ENCODE measurements around the gene CRACDL. TPM values are rescaled to one million over a fixed set of nuclear protein-coding genes. Genes with fewer than 3 reads are reported as not detected.

CRACDL gene
- total and polyA plus RNA-seq, 2 of the 13 experiments (the other 11 are each of a cell fraction or from before 2014, with no cell fraction given) = 0.15 to 0.26 TPM

GRCh38 chr2:98793897-98794830 lies 141.9 kb downstream of the CRACDL start:
- DNase-seq (ENCODE audit: low spot score) (no peak), ATAC-seq (no peak), FAIRE-seq (peak; percentile 26)
- TF ChIP-seq HNRNPK (IDR thresholded peaks at IDR 0.05; ENCODE audit: low read depth, low read length, poor library complexity, severe bottlenecking) (no peak), BRD4 (CRISPR knock-in tag; IDR thresholded peaks at IDR 0.05) (no peak), ZKSCAN8 (CRISPR knock-in tag; IDR thresholded peaks at IDR 0.05; ENCODE audit: borderline replicate concordance) (no peak), CREB1 (IDR thresholded peaks at IDR 0.05) (no peak), CREB1 (CRISPR knock-in tag; IDR thresholded peaks at IDR 0.05) (0 out of 2 replicates have a peak, but pooled peaks have one; percentile 8)
- Histone ChIP-seq H3K9ac (ENCODE audit: insufficient read depth, low read depth, low read length) (no peak overlapping the region), H3K36me3 (replicated peaks in 1 of 2; ENCODE audit: control insufficient read depth in 1 of 2, insufficient read depth in 2 of 2, low read length in 2 of 2) (no peaks in the 10 kb centered on the region), H3K27me3 (ENCODE audit: control insufficient read depth in 1 of 2, insufficient read depth in 2 of 2, low read length in 2 of 2) (no peaks in the 10 kb centered on the region), H4K20me1 (ENCODE audit: insufficient read depth, low read length) (no peaks in the 10 kb centered on the region), H3K4me3 (replicated peaks in 1 of 3; ENCODE audit: insufficient read depth in 1 of 3, low read depth in 2 of 3, low read length in 3 of 3) (no peak overlapping the region), H3K79me2 (ENCODE audit: insufficient read depth, low read length) (no peaks in the 10 kb centered on the region), H3K4me2 (ENCODE audit: low read depth, low read length) (no peak overlapping the region), H2AFZ (ENCODE audit: low read length) (peak overlapping the region; percentile 59), H3K27ac (ENCODE audit: extremely low read length, insufficient read depth, low read length) (peak overlapping the region; percentile 37), H3K9me3 (ENCODE audit: low read length) (no peaks in the 10 kb centered on the region), H3K4me1 (ENCODE audit: insufficient read depth, low read length) (peaks cover 68% of the 10 kb centered on the region)
- in situ Hi-C loops (cut with HindIII; ENCODE audit: extremely low pct_ligation_motif_present, low pct_unique_long_range_greater_than_20kb) (no loop called here), intact Hi-C loops (cut with micrococcal nuclease; ENCODE audit: unreplicated experiment) (loop anchor here (2.0 kb wide), 1 partner anchor 25 kb away; no protein-coding TSS in a partner anchor)
- POLR2A ChIA-PET = interaction anchor here (0.6 to 5.0 kb wide), 3 partner anchors 12 to 62 kb away, joined by 3 to 87 read pairs (median 84); partner anchors contain the start of gene MGAT4A
- CTCF ChIA-PET (ENCODE audit: low intra/inter-chr PET ratio, low total read pairs) = no interaction called here
- BruUV-seq (replicated peaks) = no TSS peak
- 97% methylated on average over 11 of the region's 11 CpGs for WGBS (ENCODE audit: low lambda C conversion rate)

- no TSS peak for BruUV-seq (replicated peaks)
- Histone ChIP-seq H3K36me3 (replicated peaks in 1 of 2; ENCODE audit: control insufficient read depth in 1 of 2, insufficient read depth in 2 of 2, low read length in 2 of 2) (no peaks in the 10 kb centered on the region), H3K27me3 (ENCODE audit: control insufficient read depth in 1 of 2, insufficient read depth in 2 of 2, low read length in 2 of 2) (no peaks in the 10 kb centered on the region), H3K9ac (ENCODE audit: insufficient read depth, low read depth, low read length) (no peak overlapping the region), H4K20me1 (ENCODE audit: insufficient read depth, low read length) (no peaks in the 10 kb centered on the region), H2AFZ (ENCODE audit: low read length) (no peak overlapping the region), H3K4me1 (ENCODE audit: insufficient read depth, low read length) (peaks cover 62% of the 10 kb centered on the region), H3K79me2 (ENCODE audit: insufficient read depth, low read length) (no peaks in the 10 kb centered on the region), H3K4me2 (ENCODE audit: low read depth, low read length) (no peak overlapping the region), H3K4me3 (replicated peaks in 1 of 3; ENCODE audit: insufficient read depth in 1 of 3, low read depth in 2 of 3, low read length in 3 of 3) (no peak overlapping the region), H3K9me3 (ENCODE audit: low read length) (no peaks in the 10 kb centered on the region), H3K27ac (ENCODE audit: extremely low read length, insufficient read depth, low read length) (no peak overlapping the region)
- no peak for ATAC-seq
- POLR2A ChIA-PET = interaction anchor here (0.6 to 5.0 kb wide), 2 partner anchors 13 to 16 kb away, joined by 3 to 87 read pairs; no protein-coding TSS in a partner anchor
- in situ Hi-C loops (cut with HindIII; ENCODE audit: extremely low pct_ligation_motif_present, low pct_unique_long_range_greater_than_20kb) (no loop called here), intact Hi-C loops (cut with micrococcal nuclease; ENCODE audit: unreplicated experiment) (no loop called here)
- CTCF ChIA-PET (ENCODE audit: low intra/inter-chr PET ratio, low total read pairs) = no interaction called here
- 93% methylated on average over 5 of the region's 5 CpGs for WGBS (ENCODE audit: low lambda C conversion rate)
- no peak for FAIRE-seq
- no peak for DNase-seq (ENCODE audit: low spot score)
- TF ChIP-seq ZNF350 (CRISPR knock-in tag; IDR thresholded peaks at IDR 0.05; ENCODE audit: borderline replicate concordance, low read depth) (no peak), KLF12 (CRISPR knock-in tag; IDR thresholded peaks at IDR 0.05; ENCODE audit: borderline replicate concordance) (no peak), RFXAP (CRISPR knock-in tag; IDR thresholded peaks at IDR 0.05; ENCODE audit: borderline replicate concordance) (no peak), ZNF749 (CRISPR knock-in tag; IDR thresholded peaks at IDR 0.05; ENCODE audit: borderline replicate concordance) (no peak), ZNF3 (CRISPR knock-in tag; IDR thresholded peaks at IDR 0.05) (no peak), SIX4 (CRISPR knock-in tag; IDR thresholded peaks at IDR 0.05) (no peak), ZNF142 (CRISPR knock-in tag; IDR thresholded peaks at IDR 0.05) (no peak)
These were observed 142.8 kb downstream of the CRACDL start for GRCh38 chr2:98793275-98793674.
